Hepatocyte (in vitro differentiated cells): ENCODE measurements around the gene SLC2A4.

ENCODE experiments used
- CTCF ChIP-seq: fragments of 200-600 bp; sonication (generic); IDR thresholded peaks from 2 replicates; pipeline ENCODE4 v1.5.1; 2016; ENCODE audit warnings: antibody characterized with exemption, mild to moderate bottlenecking; ENCODE audit not compliant: poor library complexity
- EZH2 ChIP-seq: fragments of 200-600 bp; sonication (generic); IDR thresholded peaks from 2 replicates; pipeline ENCODE4 v1.6.1; 2016; ENCODE audit warnings: antibody characterized with exemption, mild to moderate bottlenecking, borderline replicate concordance
- EZH2phosphoT487 ChIP-seq: fragments of 200-600 bp; sonication (generic); IDR thresholded peaks from one replicate; pipeline ENCODE4 v1.6.1; 2018; ENCODE audit warnings: antibody characterized with exemption, mild to moderate bottlenecking, low read depth, moderate library complexity; ENCODE audit not compliant: unreplicated experiment, severe bottlenecking

- TF ChIP-seq CTCF (no peak), EZH2 (no peak), EZH2phosphoT487 (no peak)
These were observed 44.2 kb upstream of the SLC2A4 start for GRCh38 chr17:7237266-7237760.
